ENCODE data around the gene CCR8. TPM values are rescaled to one million over a fixed set of nuclear protein-coding genes. Genes with fewer than 3 reads are reported as not detected.

The CCR8 gene
- polyA plus RNA-seq, 1 donor from 2014 or later: not detected

GRCh38 chr3:39323494-39323893 is 6.0 kb upstream of the CCR8 start:
- no peaks in the 10 kb centered on the region for H3K27me3 ChIP-seq (ENCODE audit: insufficient read depth, low read depth, low read length)
- no peak overlapping the region for H3K9ac ChIP-seq (ENCODE audit: low read length)
- H3K9me3 ChIP-seq (ENCODE audit: low read length): no peaks in the 10 kb centered on the region
- H4K20me1 ChIP-seq (ENCODE audit: insufficient read depth): no peaks in the 10 kb centered on the region
- no peaks in the 10 kb centered on the region for H3F3A ChIP-seq (ENCODE audit: insufficient read depth, low read length, poor library complexity, severe bottlenecking)
- no peak overlapping the region for H3K27ac ChIP-seq (ENCODE audit: low read length)
- H3K4me2 ChIP-seq (ENCODE audit: low read length): no peak overlapping the region
- no peaks in the 10 kb centered on the region for H3K9me2 ChIP-seq (ENCODE audit: insufficient read depth, low read length)
- no peak overlapping the region for H2AFZ ChIP-seq (ENCODE audit: low read depth, low read length)
- no peaks in the 10 kb centered on the region for H3K79me2 ChIP-seq (replicated peaks; ENCODE audit: insufficient read depth, low read length)
- H3K4me3 ChIP-seq (ENCODE audit: low read length): no peak overlapping the region
- TF ChIP-seq CTCF (IDR thresholded peaks at IDR 0.05; ENCODE audit: poor library complexity, severe bottlenecking) (no peak), TAF1 (IDR thresholded peaks at IDR 0.05; ENCODE audit: low read depth) (no peak), REST (IDR thresholded peaks at IDR 0.05; ENCODE audit: borderline replicate concordance) (no peak), MXI1 (conservative IDR thresholded peaks at IDR 0.05; ENCODE audit: poor library complexity, severe bottlenecking) (no peak), EZH2 (IDR thresholded peaks at IDR 0.05; ENCODE audit: borderline replicate concordance, insufficient read depth, low read length, poor library complexity, severe bottlenecking) (no peak), EP300 (conservative IDR thresholded peaks at IDR 0.05; ENCODE audit: poor library complexity, severe bottlenecking) (no peak)
- H3K36me3 ChIP-seq (ENCODE audit: insufficient read depth, low read length): no peaks in the 10 kb centered on the region

GRCh38 chr3:39325236-39325635 is 4.3 kb upstream of the CCR8 start:
- no peak overlapping the region for H2AFZ ChIP-seq (ENCODE audit: low read depth, low read length)
- no peak overlapping the region for H3K27ac ChIP-seq (ENCODE audit: low read length)
- H3K36me3 ChIP-seq (ENCODE audit: insufficient read depth, low read length): no peaks in the 10 kb centered on the region
- H3F3A ChIP-seq (ENCODE audit: insufficient read depth, low read length, poor library complexity, severe bottlenecking): no peaks in the 10 kb centered on the region
- no peak overlapping the region for H3K4me2 ChIP-seq (ENCODE audit: low read length)
- H3K79me2 ChIP-seq (replicated peaks; ENCODE audit: insufficient read depth, low read length): no peaks in the 10 kb centered on the region
- no peak for TF ChIP-seq POLR2AphosphoS5 (IDR thresholded peaks at IDR 0.05)
- no peak for TF ChIP-seq TAF1 (IDR thresholded peaks at IDR 0.05; ENCODE audit: low read depth)
- TF ChIP-seq EP300 (conservative IDR thresholded peaks at IDR 0.05; ENCODE audit: poor library complexity, severe bottlenecking): no peak
- TF ChIP-seq REST (IDR thresholded peaks at IDR 0.05; ENCODE audit: borderline replicate concordance): no peak
- TF ChIP-seq SMC3 (conservative IDR thresholded peaks at IDR 0.05; ENCODE audit: poor library complexity): no peak
- TF ChIP-seq RAD21 (conservative IDR thresholded peaks at IDR 0.05): no peak
- H3K4me3 ChIP-seq (ENCODE audit: low read length): no peak overlapping the region
- no peaks in the 10 kb centered on the region for H4K20me1 ChIP-seq (ENCODE audit: insufficient read depth)
- H3K9me3 ChIP-seq (ENCODE audit: low read length): no peaks in the 10 kb centered on the region
- H3K9me2 ChIP-seq (ENCODE audit: insufficient read depth, low read length): no peaks in the 10 kb centered on the region
- no peaks in the 10 kb centered on the region for H3K27me3 ChIP-seq (ENCODE audit: insufficient read depth, low read depth, low read length)
- H3K9ac ChIP-seq (ENCODE audit: low read length): no peak overlapping the region

All from neural cell (in vitro differentiated cells).